ENCODE results near the gene ZNF283. TPM values are rescaled to one million over a fixed set of nuclear protein-coding genes. Genes with fewer than 3 reads are reported as not detected.
A peak's percentile ranks its signal among the peaks of the same experiment; 100 is the strongest.

The ZNF283 gene
- total and polyA plus RNA-seq, 9 of the 15 experiments (the other 6 are each of a cell fraction or from before 2014, with no cell fraction given), result 6.0 to 19.5 (median 9.8) TPM

DNA sequence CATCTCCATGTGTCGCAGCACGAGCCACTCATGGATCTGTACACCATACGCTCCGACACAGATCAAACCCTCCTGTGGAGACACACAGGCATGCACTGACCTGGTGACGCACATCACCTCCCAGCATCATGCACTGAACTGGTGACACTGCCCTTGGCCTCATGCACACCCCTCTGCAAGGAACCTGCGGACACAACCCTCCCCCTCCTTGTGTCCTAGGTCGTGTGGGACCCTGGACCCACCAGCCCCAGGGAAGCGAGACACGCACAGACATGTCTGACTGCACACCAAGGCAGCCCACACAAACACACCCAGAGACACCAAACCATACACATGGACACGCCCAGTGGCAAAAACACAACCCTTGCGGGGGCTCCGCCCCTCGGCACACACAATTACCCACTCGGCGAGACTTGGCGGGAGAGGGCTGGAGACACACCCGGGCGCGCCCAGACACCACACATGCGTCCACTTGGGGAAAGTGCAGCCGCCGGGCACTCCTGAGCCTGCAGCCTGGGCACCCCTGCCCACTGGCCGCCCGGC lies 44.4 kb upstream of the ZNF283 start (continued):
- TF ChIP-seq, protein P1, sequence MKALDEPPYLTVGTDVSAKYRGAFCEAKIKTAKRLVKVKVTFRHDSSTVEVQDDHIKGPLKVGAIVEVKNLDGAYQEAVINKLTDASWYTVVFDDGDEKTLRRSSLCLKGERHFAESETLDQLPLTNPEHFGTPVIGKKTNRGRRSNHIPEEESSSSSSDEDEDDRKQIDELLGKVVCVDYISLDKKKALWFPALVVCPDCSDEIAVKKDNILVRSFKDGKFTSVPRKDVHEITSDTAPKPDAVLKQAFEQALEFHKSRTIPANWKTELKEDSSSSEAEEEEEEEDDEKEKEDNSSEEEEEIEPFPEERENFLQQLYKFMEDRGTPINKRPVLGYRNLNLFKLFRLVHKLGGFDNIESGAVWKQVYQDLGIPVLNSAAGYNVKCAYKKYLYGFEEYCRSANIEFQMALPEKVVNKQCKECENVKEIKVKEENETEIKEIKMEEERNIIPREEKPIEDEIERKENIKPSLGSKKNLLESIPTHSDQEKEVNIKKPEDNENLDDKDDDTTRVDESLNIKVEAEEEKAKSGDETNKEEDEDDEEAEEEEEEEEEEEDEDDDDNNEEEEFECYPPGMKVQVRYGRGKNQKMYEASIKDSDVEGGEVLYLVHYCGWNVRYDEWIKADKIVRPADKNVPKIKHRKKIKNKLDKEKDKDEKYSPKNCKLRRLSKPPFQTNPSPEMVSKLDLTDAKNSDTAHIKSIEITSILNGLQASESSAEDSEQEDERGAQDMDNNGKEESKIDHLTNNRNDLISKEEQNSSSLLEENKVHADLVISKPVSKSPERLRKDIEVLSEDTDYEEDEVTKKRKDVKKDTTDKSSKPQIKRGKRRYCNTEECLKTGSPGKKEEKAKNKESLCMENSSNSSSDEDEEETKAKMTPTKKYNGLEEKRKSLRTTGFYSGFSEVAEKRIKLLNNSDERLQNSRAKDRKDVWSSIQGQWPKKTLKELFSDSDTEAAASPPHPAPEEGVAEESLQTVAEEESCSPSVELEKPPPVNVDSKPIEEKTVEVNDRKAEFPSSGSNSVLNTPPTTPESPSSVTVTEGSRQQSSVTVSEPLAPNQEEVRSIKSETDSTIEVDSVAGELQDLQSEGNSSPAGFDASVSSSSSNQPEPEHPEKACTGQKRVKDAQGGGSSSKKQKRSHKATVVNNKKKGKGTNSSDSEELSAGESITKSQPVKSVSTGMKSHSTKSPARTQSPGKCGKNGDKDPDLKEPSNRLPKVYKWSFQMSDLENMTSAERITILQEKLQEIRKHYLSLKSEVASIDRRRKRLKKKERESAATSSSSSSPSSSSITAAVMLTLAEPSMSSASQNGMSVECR (CRISPR knock-in tag; IDR thresholded peaks at IDR 0.05), result peak; percentile 40; the same call in 1 of the 2 replicates
- TF ChIP-seq, protein P2, sequence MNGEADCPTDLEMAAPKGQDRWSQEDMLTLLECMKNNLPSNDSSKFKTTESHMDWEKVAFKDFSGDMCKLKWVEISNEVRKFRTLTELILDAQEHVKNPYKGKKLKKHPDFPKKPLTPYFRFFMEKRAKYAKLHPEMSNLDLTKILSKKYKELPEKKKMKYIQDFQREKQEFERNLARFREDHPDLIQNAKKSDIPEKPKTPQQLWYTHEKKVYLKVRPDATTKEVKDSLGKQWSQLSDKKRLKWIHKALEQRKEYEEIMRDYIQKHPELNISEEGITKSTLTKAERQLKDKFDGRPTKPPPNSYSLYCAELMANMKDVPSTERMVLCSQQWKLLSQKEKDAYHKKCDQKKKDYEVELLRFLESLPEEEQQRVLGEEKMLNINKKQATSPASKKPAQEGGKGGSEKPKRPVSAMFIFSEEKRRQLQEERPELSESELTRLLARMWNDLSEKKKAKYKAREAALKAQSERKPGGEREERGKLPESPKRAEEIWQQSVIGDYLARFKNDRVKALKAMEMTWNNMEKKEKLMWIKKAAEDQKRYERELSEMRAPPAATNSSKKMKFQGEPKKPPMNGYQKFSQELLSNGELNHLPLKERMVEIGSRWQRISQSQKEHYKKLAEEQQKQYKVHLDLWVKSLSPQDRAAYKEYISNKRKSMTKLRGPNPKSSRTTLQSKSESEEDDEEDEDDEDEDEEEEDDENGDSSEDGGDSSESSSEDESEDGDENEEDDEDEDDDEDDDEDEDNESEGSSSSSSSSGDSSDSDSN (IDR thresholded peaks at IDR 0.05; ENCODE audit: borderline replicate concordance in 1 of 2, low read depth in 2 of 2, low read length in 2 of 2), result no peak
- TF ChIP-seq, protein P3, sequence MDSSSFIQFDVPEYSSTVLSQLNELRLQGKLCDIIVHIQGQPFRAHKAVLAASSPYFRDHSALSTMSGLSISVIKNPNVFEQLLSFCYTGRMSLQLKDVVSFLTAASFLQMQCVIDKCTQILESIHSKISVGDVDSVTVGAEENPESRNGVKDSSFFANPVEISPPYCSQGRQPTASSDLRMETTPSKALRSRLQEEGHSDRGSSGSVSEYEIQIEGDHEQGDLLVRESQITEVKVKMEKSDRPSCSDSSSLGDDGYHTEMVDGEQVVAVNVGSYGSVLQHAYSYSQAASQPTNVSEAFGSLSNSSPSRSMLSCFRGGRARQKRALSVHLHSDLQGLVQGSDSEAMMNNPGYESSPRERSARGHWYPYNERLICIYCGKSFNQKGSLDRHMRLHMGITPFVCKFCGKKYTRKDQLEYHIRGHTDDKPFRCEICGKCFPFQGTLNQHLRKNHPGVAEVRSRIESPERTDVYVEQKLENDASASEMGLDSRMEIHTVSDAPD (CRISPR knock-in tag; IDR thresholded peaks at IDR 0.05), result no peak
- TF ChIP-seq NUFIP1 (IDR thresholded peaks at IDR 0.05; ENCODE audit: partially characterized antibody) (no peak), GTF2E2 (tag; IDR thresholded peaks at IDR 0.05) (no peak), CBFA2T3 (IDR thresholded peaks at IDR 0.05) (no peak), KLF16 (IDR thresholded peaks at IDR 0.05) (no peak), ZKSCAN1 (IDR thresholded peaks at IDR 0.05; ENCODE audit: low read depth, low read length) (no peak), FOXA3 (CRISPR knock-in tag; conservative IDR thresholded peaks at IDR 0.05 in 1 of 2, IDR thresholded peaks at IDR 0.05 in 1 of 2) (peak in 1 of 2 experiments; percentile 30; a peak in 1 of 4 replicates)
- TF ChIP-seq, protein P4, sequence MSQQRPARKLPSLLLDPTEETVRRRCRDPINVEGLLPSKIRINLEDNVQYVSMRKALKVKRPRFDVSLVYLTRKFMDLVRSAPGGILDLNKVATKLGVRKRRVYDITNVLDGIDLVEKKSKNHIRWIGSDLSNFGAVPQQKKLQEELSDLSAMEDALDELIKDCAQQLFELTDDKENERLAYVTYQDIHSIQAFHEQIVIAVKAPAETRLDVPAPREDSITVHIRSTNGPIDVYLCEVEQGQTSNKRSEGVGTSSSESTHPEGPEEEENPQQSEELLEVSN (IDR thresholded peaks at IDR 0.05; ENCODE audit: borderline replicate concordance in 1 of 2, extremely low read depth in 1 of 2, insufficient read depth in 1 of 2, insufficient read length in 1 of 2, low read depth in 1 of 2, low read length in 1 of 2, poor library complexity in 1 of 2, severe bottlenecking in 1 of 2), result peak; percentile 45 to 70
- TF ChIP-seq, protein P5, sequence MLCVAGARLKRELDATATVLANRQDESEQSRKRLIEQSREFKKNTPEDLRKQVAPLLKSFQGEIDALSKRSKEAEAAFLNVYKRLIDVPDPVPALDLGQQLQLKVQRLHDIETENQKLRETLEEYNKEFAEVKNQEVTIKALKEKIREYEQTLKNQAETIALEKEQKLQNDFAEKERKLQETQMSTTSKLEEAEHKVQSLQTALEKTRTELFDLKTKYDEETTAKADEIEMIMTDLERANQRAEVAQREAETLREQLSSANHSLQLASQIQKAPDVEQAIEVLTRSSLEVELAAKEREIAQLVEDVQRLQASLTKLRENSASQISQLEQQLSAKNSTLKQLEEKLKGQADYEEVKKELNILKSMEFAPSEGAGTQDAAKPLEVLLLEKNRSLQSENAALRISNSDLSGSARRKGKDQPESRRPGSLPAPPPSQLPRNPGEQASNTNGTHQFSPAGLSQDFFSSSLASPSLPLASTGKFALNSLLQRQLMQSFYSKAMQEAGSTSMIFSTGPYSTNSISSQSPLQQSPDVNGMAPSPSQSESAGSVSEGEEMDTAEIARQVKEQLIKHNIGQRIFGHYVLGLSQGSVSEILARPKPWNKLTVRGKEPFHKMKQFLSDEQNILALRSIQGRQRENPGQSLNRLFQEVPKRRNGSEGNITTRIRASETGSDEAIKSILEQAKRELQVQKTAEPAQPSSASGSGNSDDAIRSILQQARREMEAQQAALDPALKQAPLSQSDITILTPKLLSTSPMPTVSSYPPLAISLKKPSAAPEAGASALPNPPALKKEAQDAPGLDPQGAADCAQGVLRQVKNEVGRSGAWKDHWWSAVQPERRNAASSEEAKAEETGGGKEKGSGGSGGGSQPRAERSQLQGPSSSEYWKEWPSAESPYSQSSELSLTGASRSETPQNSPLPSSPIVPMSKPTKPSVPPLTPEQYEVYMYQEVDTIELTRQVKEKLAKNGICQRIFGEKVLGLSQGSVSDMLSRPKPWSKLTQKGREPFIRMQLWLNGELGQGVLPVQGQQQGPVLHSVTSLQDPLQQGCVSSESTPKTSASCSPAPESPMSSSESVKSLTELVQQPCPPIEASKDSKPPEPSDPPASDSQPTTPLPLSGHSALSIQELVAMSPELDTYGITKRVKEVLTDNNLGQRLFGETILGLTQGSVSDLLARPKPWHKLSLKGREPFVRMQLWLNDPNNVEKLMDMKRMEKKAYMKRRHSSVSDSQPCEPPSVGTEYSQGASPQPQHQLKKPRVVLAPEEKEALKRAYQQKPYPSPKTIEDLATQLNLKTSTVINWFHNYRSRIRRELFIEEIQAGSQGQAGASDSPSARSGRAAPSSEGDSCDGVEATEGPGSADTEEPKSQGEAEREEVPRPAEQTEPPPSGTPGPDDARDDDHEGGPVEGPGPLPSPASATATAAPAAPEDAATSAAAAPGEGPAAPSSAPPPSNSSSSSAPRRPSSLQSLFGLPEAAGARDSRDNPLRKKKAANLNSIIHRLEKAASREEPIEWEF (CRISPR knock-in tag; IDR thresholded peaks at IDR 0.05), result no peak

Data from K562 (cell line).